Activated CD8-positive, alpha-beta T cell treated with anti-CD3 and anti-CD28 coated beads for 36 hours (primary cell): ENCODE data around the gene SYMPK. TPM values are rescaled to one million over a fixed set of nuclear protein-coding genes. Genes with fewer than 3 reads are reported as not detected.

Source experiments
- ATAC-seq: fragments of 200-7000 bp; cut with Tn5 transposase; one replicate; pipeline ENCODE4 v1.10.0; 2021; ENCODE audit warnings: mild to moderate bottlenecking, moderate library complexity
- CTCF ChIA-PET: fragments of 350-600 bp; sonication (Branson Sonifier 250); formaldehyde crosslinking; loops from one replicate; lab custom pipeline; 2021; ENCODE audit warnings: antibody characterized with exemption; lab: Charles Lee
- POLR2A ChIA-PET: fragments of 350-600 bp; sonication (Branson Sonifier 250); formaldehyde crosslinking; loops from one replicate; lab custom pipeline; 2021; ENCODE audit warnings: antibody characterized with exemption; lab: Charles Lee
- DNase-seq: peaks from one replicate; pipeline ENCODE4 v3.0.0-alpha.2; 2020
- H3K27ac Mint-ChIP-seq: one replicate; pipeline ENCODE4 v1.8.0; 2021; ENCODE audit warnings: mild to moderate bottlenecking, mixed read lengths
- H3K27me3 Mint-ChIP-seq: one replicate; pipeline ENCODE4 v1.8.0; 2021; ENCODE audit warnings: mixed read lengths
- H3K36me3 Mint-ChIP-seq: one replicate; pipeline ENCODE4 v1.8.0; 2021; ENCODE audit warnings: low read depth, mixed read lengths
- H3K4me1 Mint-ChIP-seq: one replicate; pipeline ENCODE4 v1.8.0; 2021; ENCODE audit warnings: low read depth, mixed read lengths
- H3K4me3 Mint-ChIP-seq: one replicate; pipeline ENCODE4 v1.8.0; 2021; ENCODE audit warnings: mild to moderate bottlenecking, moderate library complexity, mixed read lengths
- H3K9me3 Mint-ChIP-seq: one replicate; pipeline ENCODE4 v1.8.0; 2021; ENCODE audit warnings: mixed read lengths
- CTCF ChIP-seq: fragments of 200-600 bp; IDR thresholded peaks from one replicate; pipeline ENCODE4 v1.8.0; 2022; ENCODE audit warnings: antibody characterized with exemption, mild to moderate bottlenecking
- intact Hi-C: fragments of 100-400 bp; cut with micrococcal nuclease; formaldehyde crosslinking; loops from one replicate; pipeline ENCODE4 v1.10.0; 2022
- total RNA-seq, 2 experiments: library from RNA; stranded (reverse); gene quantifications; one replicate each; pipeline ENCODE4 v1.2.3, GENCODE V29; 2021

SYMPK gene
- total RNA-seq, 2 experiments from 2014 or later: 96.8 to 114 TPM

- H3K9me3 Mint-ChIP-seq: no peaks in the 10 kb centered on the region
- peaks cover 55% of the 10 kb centered on the region for H3K36me3 Mint-ChIP-seq
- no peak for DNase-seq
- ChIA-PET POLR2A (no interaction called here), CTCF (interaction anchor here (1.7 to 4.7 kb wide), 2 partner anchors 11 to 29 kb away, joined by 9 to 35 read pairs; no protein-coding TSS in a partner anchor)
- no peak overlapping the region for H3K27ac Mint-ChIP-seq
- ATAC-seq: no peak
- no peak for TF ChIP-seq CTCF
- no peaks in the 10 kb centered on the region for H3K27me3 Mint-ChIP-seq
- H3K4me1 Mint-ChIP-seq: no peaks in the 10 kb centered on the region
- intact Hi-C loops: no loop called here
- H3K4me3 Mint-ChIP-seq: no peak overlapping the region
Observed at GRCh38 chr19:45828523-45828922, 34.4 kb downstream of the SYMPK start.

- ChIA-PET CTCF (interaction anchor here (1.7 to 4.7 kb wide), 2 partner anchors 10 to 28 kb away, joined by 9 to 35 read pairs; no protein-coding TSS in a partner anchor), POLR2A (interaction anchor here (2.1 kb wide), 1 partner anchor 10 kb away, joined by 8 read pairs; no protein-coding TSS in a partner anchor)
- ATAC-seq (no peak), DNase-seq (no peak)
- no peaks in the 10 kb centered on the region for H3K9me3 Mint-ChIP-seq
- H3K27ac Mint-ChIP-seq: no peak overlapping the region
- intact Hi-C loops: no loop called here
- peaks cover 59% of the 10 kb centered on the region for H3K36me3 Mint-ChIP-seq
- no peaks in the 10 kb centered on the region for H3K27me3 Mint-ChIP-seq
- H3K4me1 Mint-ChIP-seq: no peaks in the 10 kb centered on the region
- H3K4me3 Mint-ChIP-seq: no peak overlapping the region
- TF ChIP-seq CTCF: no peak
Observed at GRCh38 chr19:45827459-45828093, 35.4 kb downstream of the SYMPK start.

GRCh38 chr19:45826934-45827333, 36.0 kb downstream of the SYMPK start:
- Mint-ChIP-seq H3K27me3 (no peaks in the 10 kb centered on the region), H3K4me3 (no peak overlapping the region), H3K4me1 (no peaks in the 10 kb centered on the region), H3K9me3 (no peaks in the 10 kb centered on the region), H3K36me3 (peaks cover 56% of the 10 kb centered on the region), H3K27ac (no peak overlapping the region)
- CTCF ChIA-PET: interaction anchor here (1.7 to 4.7 kb wide), 2 partner anchors 10 to 28 kb away, joined by 9 to 35 read pairs; no protein-coding TSS in a partner anchor
- POLR2A ChIA-PET: interaction anchor here (1.0 to 2.1 kb wide), 2 partner anchors 9 to 12 kb away, joined by 4 to 8 read pairs; partner anchors contain the start of gene RSPH6A
- ATAC-seq (no peak), DNase-seq (no peak)
- intact Hi-C loops: no loop called here
- no peak for TF ChIP-seq CTCF

GRCh38 chr19:45825917-45826893, 36.7 kb downstream of the SYMPK start:
- DNase-seq (no peak), ATAC-seq (no peak)
- no peaks in the 10 kb centered on the region for H3K9me3 Mint-ChIP-seq
- H3K4me1 Mint-ChIP-seq: no peaks in the 10 kb centered on the region
- intact Hi-C loops: no loop called here
- no peak overlapping the region for H3K4me3 Mint-ChIP-seq
- peaks cover 51% of the 10 kb centered on the region for H3K36me3 Mint-ChIP-seq
- no peaks in the 10 kb centered on the region for H3K27me3 Mint-ChIP-seq
- TF ChIP-seq CTCF: no peak
- H3K27ac Mint-ChIP-seq: no peak overlapping the region
- ChIA-PET CTCF (interaction anchor here (4.7 kb wide), 1 partner anchor 9 kb away, joined by 35 read pairs; no protein-coding TSS in a partner anchor), POLR2A (interaction anchor here (1.0 to 2.1 kb wide), 2 partner anchors 9 to 11 kb away, joined by 4 to 8 read pairs; partner anchors contain the start of gene RSPH6A)
